K562 (cell line): ENCODE measurements around the gene PIF1. TPM values are rescaled to one million over a fixed set of nuclear protein-coding genes. Genes with fewer than 3 reads are reported as not detected.

ENCODE experiments used
- BCLAF1 ChIP-seq, 2 experiments: fragments of 450-650 bp in 1 of 2; IDR thresholded peaks; 2 replicates each; pipeline ENCODE4 v1.6.1; 2011 to 2017; ENCODE audit warnings: low read depth in 2 of 2, antibody characterized with exemption in 1 of 2, borderline replicate concordance in 1 of 2, low read length in 1 of 2, mild to moderate bottlenecking in 1 of 2, mixed read lengths in 1 of 2; ENCODE audit not compliant: control insufficient read depth in 1 of 2
- CBX8 ChIP-seq: fragments of 200-600 bp; sonication (generic); IDR thresholded peaks from 2 replicates; pipeline ENCODE4 v1.6.1; 2012; ENCODE audit warnings: borderline replicate concordance, mixed run types, low read depth, mild to moderate bottlenecking, moderate library complexity, mixed read lengths, low read length, control low read depth, inconsistent platforms; ENCODE audit not compliant: poor library complexity, severe bottlenecking; ENCODE audit errors: extremely low read depth
- CC2D1A ChIP-seq: fragments of 450-650 bp; IDR thresholded peaks from 2 replicates; pipeline ENCODE4 v1.6.1; 2017; ENCODE audit warnings: mild to moderate bottlenecking
- CHD2 ChIP-seq: IDR thresholded peaks from 2 replicates; pipeline ENCODE4 v1.6.1; 2011; ENCODE audit warnings: low read depth, low read length
- CREB5 ChIP-seq: fragments of 250-450 bp; sonication (Bioruptor Pico); IDR thresholded peaks from 2 replicates; pipeline ENCODE4 v1.5.0; 2020; ENCODE audit warnings: mild to moderate bottlenecking
- CREM ChIP-seq: IDR thresholded peaks from 2 replicates; pipeline ENCODE4 v1.6.1; 2014; ENCODE audit warnings: antibody characterized with exemption, low read depth
- EHMT2 ChIP-seq: fragments of 450-650 bp; IDR thresholded peaks from 2 replicates; pipeline ENCODE4 v1.6.1; 2018; ENCODE audit warnings: antibody characterized with exemption
- FOXK1 ChIP-seq: sonication (generic); formaldehyde crosslinking; IDR thresholded peaks from 2 replicates; pipeline ENCODE4 v1.8.0; 2022; ENCODE audit warnings: missing genetic modification reagents, mild to moderate bottlenecking, borderline replicate concordance
- GMEB1 ChIP-seq: fragments of 250-450 bp; sonication (Bioruptor Pico); IDR thresholded peaks from 2 replicates; pipeline ENCODE4 v1.4.0; 2020; ENCODE audit warnings: mild to moderate bottlenecking
- HIVEP1 ChIP-seq: fragments of 250-450 bp; sonication (Bioruptor Pico); IDR thresholded peaks from 2 replicates; pipeline ENCODE4 v1.4.0; 2020; ENCODE audit warnings: mild to moderate bottlenecking
- MBD1 ChIP-seq: fragments of 250-450 bp; sonication (Bioruptor Pico); IDR thresholded peaks from 2 replicates; pipeline ENCODE4 v1.8.0; 2022; ENCODE audit warnings: inconsistent platforms
- NFIX ChIP-seq: fragments of 250-450 bp; sonication (Bioruptor Pico); IDR thresholded peaks from 2 replicates; pipeline ENCODE4 v1.4.0; 2020; ENCODE audit warnings: low read depth, mild to moderate bottlenecking, moderate library complexity
- NFRKB ChIP-seq: fragments of 450-650 bp; IDR thresholded peaks from 2 replicates; pipeline ENCODE4 v1.6.1; 2016; ENCODE audit warnings: low read depth
- POLR3A ChIP-seq: IDR thresholded peaks from 2 replicates; pipeline ENCODE4 v1.6.1; 2011; ENCODE audit warnings: borderline replicate concordance, mild to moderate bottlenecking, moderate library complexity; ENCODE audit not compliant: insufficient read length, insufficient read depth; ENCODE audit errors: extremely low read depth
- PTTG1 ChIP-seq: fragments of 450-650 bp; IDR thresholded peaks from 2 replicates; pipeline ENCODE4 v1.6.1; 2016; ENCODE audit warnings: low read depth, mild to moderate bottlenecking, missing genetic modification characterization, missing compliant biosample characterization
- RAD21 ChIP-seq, 2 experiments: fragments of 250-450 bp in 1 of 2; fragments of 450-650 bp in 1 of 2; sonication (Bioruptor Pico) in 1 of 2; formaldehyde crosslinking in 1 of 2; IDR thresholded peaks in 1 of 2; conservative IDR thresholded peaks in 1 of 2; 2 replicates each; pipeline versions ENCODE4 v1.4.0 to v1.8.0; 2020 to 2022; ENCODE audit warnings: mild to moderate bottlenecking in 2 of 2, moderate library complexity in 1 of 2
- ZNF76 ChIP-seq: fragments of 250-450 bp; sonication (Bioruptor Pico); IDR thresholded peaks from 2 replicates; pipeline ENCODE4 v1.4.0; 2020; ENCODE audit warnings: mild to moderate bottlenecking, moderate library complexity, borderline replicate concordance
- ZSCAN32 ChIP-seq: fragments of 450-650 bp; formaldehyde crosslinking; IDR thresholded peaks from 2 replicates; pipeline ENCODE4 v1.4.0; 2020; ENCODE audit warnings: mild to moderate bottlenecking, moderate library complexity
- polyA plus RNA-seq, 8 experiments: library from polyadenylated mRNA; depleted of rRNA in 4 of 8; stranded (reverse) in 5 of 8; unstranded in 3 of 8; fragments of >200 nt; fragmentation: Nextera tagmentation in 2 of 8; fragmentation: Illumina TruSeq in 1 of 8; extraction: Ambion mirVana in 2 of 8; extraction: Trizol in 1 of 8; gene quantifications; 2 replicates each; pipeline versions ENCODE4 v1.2.1 to v1.2.3, GENCODE V29; 2011 to 2014; ENCODE audit warnings: inconsistent platforms in 1 of 8, missing spikeins in 1 of 8
- total RNA-seq, 7 experiments: library from RNA; depleted of rRNA in 6 of 7; stranded (reverse); fragments of >200 nt in 6 of 7; fragmentation: Illumina TruSeq in 2 of 7; extraction: Trizol in 2 of 7; gene quantifications; 2 replicates each; pipeline versions ENCODE4 v1.2.1 to v1.2.3, GENCODE V29; 2011 to 2021; ENCODE audit warnings: low replicate concordance in 1 of 7

PIF1 gene
- total and polyA plus RNA-seq, 9 of the 15 experiments (the other 6 are each of a cell fraction or from before 2014, with no cell fraction given), result 1.1 to 37.9 (median 11.5) TPM

- no peak for TF ChIP-seq POLR3A
- no peak for TF ChIP-seq NFIX (CRISPR knock-in tag)
- no peak for TF ChIP-seq NFRKB
- peak; percentile 44; the same call in 1 of the 2 replicates for TF ChIP-seq CREM
- peak in 1 of 2 experiments; percentile 46; a peak in 2 of 4 replicates for TF ChIP-seq RAD21 (CRISPR knock-in tag; conservative IDR thresholded peaks at IDR 0.05 in 1 of 2, IDR thresholded peaks at IDR 0.05 in 1 of 2)
- TF ChIP-seq CREB5 (CRISPR knock-in tag), result no peak
- no peak for TF ChIP-seq ZSCAN32 (CRISPR knock-in tag)
- no peak for TF ChIP-seq CHD2
- no peak for TF ChIP-seq HIVEP1
- no peak for TF ChIP-seq CBX8
- TF ChIP-seq EHMT2, result 0 out of 2 replicates have a peak, but pooled peaks have one; percentile 16
- no peak for TF ChIP-seq MBD1 (CRISPR knock-in tag)
- no peak for TF ChIP-seq CC2D1A
- TF ChIP-seq FOXK1 (CRISPR knock-in tag), result no peak
- TF ChIP-seq ZNF76 (CRISPR knock-in tag), result no peak
- TF ChIP-seq PTTG1, result no peak
- no peak for TF ChIP-seq GMEB1 (CRISPR knock-in tag)
- no peak for TF ChIP-seq BCLAF1 (IDR thresholded peaks at IDR 0.05; ENCODE audit: borderline replicate concordance in 1 of 2, control insufficient read depth in 1 of 2, low read depth in 2 of 2, low read length in 1 of 2)
Measured at GRCh38 chr15:64767203-64767602, 58.2 kb downstream of the PIF1 start (continued).
